K562 (cell line): ENCODE results near the gene FMO5. TPM values are rescaled to one million over a fixed set of nuclear protein-coding genes. Genes with fewer than 3 reads are reported as not detected.
A peak's percentile ranks its signal among the peaks of the same experiment; 100 is the strongest.

Source experiments
- BRD9 ChIP-seq: fragments of 450-650 bp; IDR thresholded peaks from 2 replicates; pipeline ENCODE4 v1.6.1; 2018; ENCODE audit warnings: low read depth; ENCODE audit not compliant: partially characterized antibody
- COPS2 ChIP-seq: fragments of 450-650 bp; conservative IDR thresholded peaks from 2 replicates; pipeline ENCODE4 v1.6.1; 2016; ENCODE audit warnings: mild to moderate bottlenecking, moderate library complexity
- HOXB6 ChIP-seq: fragments of 250-450 bp; sonication (Bioruptor Pico); IDR thresholded peaks from 2 replicates; pipeline ENCODE4 v1.5.1; 2022; ENCODE audit warnings: mild to moderate bottlenecking, borderline replicate concordance
- KDM2B ChIP-seq: fragments of 250-450 bp; sonication (Bioruptor Pico); IDR thresholded peaks from 2 replicates; pipeline ENCODE4 v1.8.0; 2021; ENCODE audit warnings: mild to moderate bottlenecking, moderate library complexity
- LARP7 ChIP-seq: fragments of 450-650 bp; IDR thresholded peaks from 2 replicates; pipeline ENCODE4 v1.6.1; 2016
- MED1 ChIP-seq: sonication (generic); formaldehyde crosslinking; IDR thresholded peaks from 2 replicates; pipeline ENCODE4 v1.8.1; 2023; ENCODE audit warnings: missing genetic modification reagents, borderline replicate concordance
- MGA ChIP-seq: fragments of 450-650 bp; IDR thresholded peaks from 2 replicates; pipeline ENCODE4 v1.6.1; 2016; ENCODE audit warnings: mild to moderate bottlenecking, moderate library complexity
- MNT ChIP-seq, 2 experiments: fragments of 450-650 bp; conservative IDR thresholded peaks; 2 replicates each; pipeline ENCODE4 v1.6.1; 2017; ENCODE audit warnings: mild to moderate bottlenecking in 2 of 2, moderate library complexity in 2 of 2
- MYNN ChIP-seq, 2 experiments: sonication (generic); formaldehyde crosslinking in 1 of 2; IDR thresholded peaks; 2 replicates each; pipeline versions ENCODE4 v1.5.0 to v1.6.1; 2016 to 2020; ENCODE audit warnings: antibody characterized with exemption in 1 of 2, missing genetic modification reagents in 1 of 2
- NCOR1 ChIP-seq: fragments of 450-650 bp; IDR thresholded peaks from 2 replicates; pipeline ENCODE4 v1.6.1; 2016; ENCODE audit warnings: mild to moderate bottlenecking, moderate library complexity
- NFXL1 ChIP-seq: fragments of 450-650 bp; formaldehyde crosslinking; IDR thresholded peaks from 2 replicates; pipeline ENCODE4 v1.4.0; 2021; ENCODE audit warnings: mild to moderate bottlenecking
- ZNF395 ChIP-seq: fragments of 200-800 bp; sonication (Bioruptor generic); IDR thresholded peaks from 2 replicates; pipeline ENCODE4 v1.6.1; 2017; ENCODE audit warnings: missing genetic modification characterization, missing compliant biosample characterization
- polyA plus RNA-seq, 8 experiments: library from polyadenylated mRNA; depleted of rRNA in 4 of 8; stranded (reverse) in 5 of 8; unstranded in 3 of 8; fragments of >200 nt; fragmentation: Nextera tagmentation in 2 of 8; fragmentation: Illumina TruSeq in 1 of 8; extraction: Ambion mirVana in 2 of 8; extraction: Trizol in 1 of 8; gene quantifications; 2 replicates each; pipeline versions ENCODE4 v1.2.1 to v1.2.3, GENCODE V29; 2011 to 2014; ENCODE audit warnings: inconsistent platforms in 1 of 8, missing spikeins in 1 of 8
- total RNA-seq, 7 experiments: library from RNA; depleted of rRNA in 6 of 7; stranded (reverse); fragments of >200 nt in 6 of 7; fragmentation: Illumina TruSeq in 2 of 7; extraction: Trizol in 2 of 7; gene quantifications; 2 replicates each; pipeline versions ENCODE4 v1.2.1 to v1.2.3, GENCODE V29; 2011 to 2021; ENCODE audit warnings: low replicate concordance in 1 of 7

FMO5 gene
- total and polyA plus RNA-seq, 9 of the 15 experiments (the other 6 are each of a cell fraction or from before 2014, with no cell fraction given) = 0.11 to 0.69 (median 0.19) TPM; not detected in 1

GRCh38 chr1:147242449-147243227, 17.5 kb upstream of the FMO5 start, which contains the start of gene CHD1L (continued):
- TF ChIP-seq MNT (conservative IDR thresholded peaks at IDR 0.05) (peak in 1 of 2 experiments; percentile 56; a peak in 3 of 4 replicates), MED1 (CRISPR knock-in tag) (no peak), MYNN (IDR thresholded peaks at IDR 0.05) (peak; percentile 48; the same call in 1 of the 2 replicates), MYNN (CRISPR knock-in tag; IDR thresholded peaks at IDR 0.05) (no peak), BRD9 (no peak), KDM2B (peak; percentile 41; the same call in 1 of the 2 replicates), HOXB6 (CRISPR knock-in tag) (no peak), NFXL1 (no peak), NCOR1 (peak; percentile 17; the same call in 1 of the 2 replicates), MGA (peak; percentile 64; the same call in 1 of the 2 replicates), LARP7 (no peak), COPS2 (no peak), ZNF395 (CRISPR knock-in tag) (no peak; the same call in 1 of the 2 replicates)
